RWPE1 (cell line): Measurements from ENCODE around the gene VIL1.
A peak's percentile ranks its signal among the peaks of the same experiment; 100 is the strongest.

Experiments
- CTCF ChIA-PET: fragments of 350-600 bp; sonication (Branson Sonifier 250); formaldehyde crosslinking; extraction: SDS; loops from one replicate; lab custom pipeline; 2021; lab: Yijun Ruan, JAX
- POLR2A ChIA-PET: fragments of 400-600 bp; formaldehyde crosslinking; extraction: SDS; loops from one replicate; lab custom pipeline; 2020; ENCODE audit warnings: antibody characterized with exemption; ENCODE audit not compliant: low non-redundant PET; lab: Yijun Ruan, JAX
- DNase-seq: peaks from one replicate; pipeline ENCODE4 v3.0.0; 2012; ENCODE audit warnings: low spot score
- H3K27ac ChIP-seq: fragments of 450-650 bp; 2 replicates; pipeline ENCODE4 v1.5.1; 2017
- CTCF ChIP-seq: fragments of 450-650 bp; conservative IDR thresholded peaks from 2 replicates; pipeline ENCODE4 v1.5.1; 2017; ENCODE audit warnings: low read depth, mild to moderate bottlenecking

The VIL1 gene

GRCh38 chr2:218404351-218405085 lies 14.4 kb upstream of the VIL1 start:
- DNase-seq, result no peak
- POLR2A ChIA-PET, result interaction anchor here (0.7 to 1.2 kb wide), 2 partner anchors 37 to 134 kb away, joined by 3 read pairs; partner anchors contain the start of genes AAMP and PNKD
- no peak for TF ChIP-seq CTCF
- CTCF ChIA-PET, result interaction anchor here (0.6 to 1.0 kb wide), 3 partner anchors 8 to 62 kb away, joined by 3 to 4 read pairs (median 4); no protein-coding TSS in a partner anchor
- H3K27ac ChIP-seq, result peak overlapping the region; percentile 99

- no peak for TF ChIP-seq CTCF
- H3K27ac ChIP-seq, result peak overlapping the region; percentile 99
- CTCF ChIA-PET, result interaction anchor here (0.6 to 1.0 kb wide), 3 partner anchors 9 to 61 kb away, joined by 3 to 4 read pairs (median 4); no protein-coding TSS in a partner anchor
- DNase-seq, result no peak
- POLR2A ChIA-PET, result interaction anchor here (0.7 to 1.2 kb wide), 2 partner anchors 37 to 135 kb away, joined by 3 read pairs; partner anchors contain the start of genes AAMP and PNKD
Observed at GRCh38 chr2:218405086-218405745, 13.7 kb upstream of the VIL1 start.

GRCh38 chr2:218405746-218406208 lies 13.1 kb upstream of the VIL1 start:
- TF ChIP-seq CTCF, result no peak
- DNase-seq, result no peak
- ChIA-PET POLR2A (no interaction called here), CTCF (interaction anchor here (1.0 kb wide), 1 partner anchor 9 kb away, joined by 3 read pairs; no protein-coding TSS in a partner anchor)
- H3K27ac ChIP-seq, result peak overlapping the region; percentile 99

DNA sequence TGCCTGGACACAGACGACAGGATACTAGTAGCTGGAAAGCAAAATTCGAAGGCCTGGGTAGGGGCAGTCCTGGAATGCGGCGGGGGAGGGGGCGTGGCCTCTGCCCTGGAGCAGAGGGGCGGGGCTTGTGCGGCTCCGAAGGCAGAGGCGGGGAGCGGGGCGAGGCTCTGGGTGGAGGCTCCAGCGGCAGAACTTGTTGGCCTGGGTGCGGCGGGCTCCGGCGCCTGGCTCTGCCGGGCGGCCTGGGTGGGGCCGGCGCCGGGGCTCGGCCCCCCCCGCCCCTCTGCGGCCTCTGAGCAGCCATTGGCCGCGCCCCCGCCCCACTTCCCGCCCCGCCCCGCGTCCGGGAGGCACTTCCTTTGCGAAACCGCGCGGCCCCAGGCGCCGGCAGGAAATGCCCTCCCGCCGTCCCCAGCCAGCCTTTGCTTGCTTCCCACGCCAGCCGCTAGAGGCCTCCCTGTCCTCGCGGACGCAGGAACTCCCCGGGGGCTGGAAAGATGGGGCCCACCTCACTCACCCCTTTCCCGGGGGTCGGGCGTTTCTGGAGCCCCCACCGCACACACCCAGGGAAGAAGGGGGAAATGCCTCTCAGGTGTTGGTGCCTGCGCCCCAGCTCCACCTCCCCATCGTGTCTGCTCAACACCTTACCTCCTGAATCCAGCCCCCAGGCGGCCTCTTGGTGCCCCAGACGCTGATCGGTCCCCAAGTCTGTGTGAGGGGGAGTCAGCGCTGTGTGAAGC lies 12.5 kb upstream of the VIL1 start:
- ChIA-PET POLR2A (no interaction called here), CTCF (interaction anchor here (0.6 kb wide), 2 partner anchors 10 to 94 kb away, joined by 8 read pairs; no protein-coding TSS in a partner anchor)
- peak overlapping the region; percentile 99 for H3K27ac ChIP-seq
- TF ChIP-seq CTCF, result peak; percentile 87
- peak; percentile 94 for DNase-seq

DNA sequence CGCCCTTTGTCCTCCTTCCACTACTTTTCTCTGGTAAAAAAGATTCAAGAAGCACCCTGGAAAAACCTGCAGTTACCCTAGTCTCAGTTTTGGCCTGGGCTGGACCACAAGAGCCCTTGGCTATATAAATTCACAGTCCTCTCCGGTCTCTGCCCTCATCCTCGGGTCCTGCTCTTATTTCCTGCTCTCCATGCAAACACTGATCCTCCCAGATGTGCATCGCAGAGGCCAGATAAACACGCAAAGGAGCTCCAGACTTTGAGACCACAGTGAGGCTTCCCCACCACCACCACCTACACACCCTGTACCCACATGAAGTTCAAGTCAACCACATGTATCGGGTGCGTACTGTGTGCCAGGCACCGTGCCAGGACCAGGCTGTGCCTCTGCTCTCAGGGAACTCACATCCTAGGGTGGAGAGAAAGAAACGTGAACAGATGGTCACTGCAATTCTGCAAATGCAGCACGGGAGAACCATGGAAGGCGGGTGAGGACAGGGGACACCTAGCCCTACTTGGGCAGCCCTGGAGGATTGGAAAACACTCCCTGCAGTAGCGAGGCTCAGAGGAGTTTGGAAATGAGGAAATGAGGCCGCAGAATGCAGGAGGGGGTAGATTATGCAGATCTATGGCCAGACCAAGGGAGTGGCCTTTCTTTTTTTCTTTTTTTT lies 11.8 kb upstream of the VIL1 start:
- peak overlapping the region; percentile 99 for H3K27ac ChIP-seq
- DNase-seq, result peak; percentile 17
- ChIA-PET POLR2A (no interaction called here), CTCF (interaction anchor here (0.6 kb wide), 2 partner anchors 10 to 94 kb away, joined by 8 read pairs; no protein-coding TSS in a partner anchor)
- no peak for TF ChIP-seq CTCF
